PFSK-1 (cell line): ENCODE measurements around the gene CACNA1B.

ENCODE experiments used
- FOXP2 ChIP-seq: optimal IDR thresholded peaks from 2 replicates; pipeline ENCODE3; 2011; ENCODE audit warnings: borderline replicate concordance, control low read depth, inconsistent platforms; ENCODE audit not compliant: insufficient read depth; ENCODE audit errors: extremely low read length, extremely low read depth
- POLR2AphosphoS5 ChIP-seq: IDR thresholded peaks from 2 replicates; pipeline ENCODE4 v1.6.1; 2012; ENCODE audit warnings: low read depth, mild to moderate bottlenecking, control low read depth, low read length, moderate library complexity
- REST ChIP-seq, 2 experiments: IDR thresholded peaks; 2 replicates each; pipeline versions ENCODE4 v1.6.1 to v1.8.0; 2011 to 2012; ENCODE audit warnings: low read depth in 2 of 2, low read length in 2 of 2, control low read depth in 1 of 2, inconsistent platforms in 1 of 2, mild to moderate bottlenecking in 1 of 2, moderate library complexity in 1 of 2; ENCODE audit not compliant: insufficient read depth in 1 of 2
- SIN3A ChIP-seq: IDR thresholded peaks from 2 replicates; pipeline ENCODE4 v1.6.1; 2012; ENCODE audit warnings: mild to moderate bottlenecking, low read length, moderate library complexity, borderline replicate concordance; ENCODE audit not compliant: insufficient read depth
- TAF1 ChIP-seq: IDR thresholded peaks from 2 replicates; pipeline ENCODE4 v1.6.1; 2012; ENCODE audit warnings: low read length, control low read depth, borderline replicate concordance; ENCODE audit not compliant: insufficient read depth

CACNA1B gene

GRCh38 chr9:137972355-137972987 lies 94.9 kb downstream of the CACNA1B start:
- no peak for TF ChIP-seq SIN3A
- no peak for TF ChIP-seq TAF1
- TF ChIP-seq REST (IDR thresholded peaks at IDR 0.05; ENCODE audit: insufficient read depth in 1 of 2, low read depth in 2 of 2, low read length in 2 of 2) = no peak

GRCh38 chr9:137972988-137973470 lies 95.4 kb downstream of the CACNA1B start:
- TF ChIP-seq SIN3A = no peak
- no peak for TF ChIP-seq TAF1
- TF ChIP-seq FOXP2 = no peak
- TF ChIP-seq POLR2AphosphoS5 = no peak
- TF ChIP-seq REST (IDR thresholded peaks at IDR 0.05; ENCODE audit: insufficient read depth in 1 of 2, low read depth in 2 of 2, low read length in 2 of 2) = no peak

- TF ChIP-seq POLR2AphosphoS5 (no peak), SIN3A (no peak), REST (IDR thresholded peaks at IDR 0.05; ENCODE audit: insufficient read depth in 1 of 2, low read depth in 2 of 2, low read length in 2 of 2) (no peak), TAF1 (no peak), FOXP2 (no peak)
Measured at GRCh38 chr9:137973829-137974416, 96.3 kb downstream of the CACNA1B start.

GRCh38 chr9:137974746-137975526 lies 97.4 kb downstream of the CACNA1B start:
- TF ChIP-seq TAF1 = no peak
- no peak for TF ChIP-seq POLR2AphosphoS5
- no peak for TF ChIP-seq SIN3A
- no peak for TF ChIP-seq FOXP2
- TF ChIP-seq REST (IDR thresholded peaks at IDR 0.05; ENCODE audit: insufficient read depth in 1 of 2, low read depth in 2 of 2, low read length in 2 of 2) = no peak
